ENCODE measurements around the gene GTPBP4.

DNA sequence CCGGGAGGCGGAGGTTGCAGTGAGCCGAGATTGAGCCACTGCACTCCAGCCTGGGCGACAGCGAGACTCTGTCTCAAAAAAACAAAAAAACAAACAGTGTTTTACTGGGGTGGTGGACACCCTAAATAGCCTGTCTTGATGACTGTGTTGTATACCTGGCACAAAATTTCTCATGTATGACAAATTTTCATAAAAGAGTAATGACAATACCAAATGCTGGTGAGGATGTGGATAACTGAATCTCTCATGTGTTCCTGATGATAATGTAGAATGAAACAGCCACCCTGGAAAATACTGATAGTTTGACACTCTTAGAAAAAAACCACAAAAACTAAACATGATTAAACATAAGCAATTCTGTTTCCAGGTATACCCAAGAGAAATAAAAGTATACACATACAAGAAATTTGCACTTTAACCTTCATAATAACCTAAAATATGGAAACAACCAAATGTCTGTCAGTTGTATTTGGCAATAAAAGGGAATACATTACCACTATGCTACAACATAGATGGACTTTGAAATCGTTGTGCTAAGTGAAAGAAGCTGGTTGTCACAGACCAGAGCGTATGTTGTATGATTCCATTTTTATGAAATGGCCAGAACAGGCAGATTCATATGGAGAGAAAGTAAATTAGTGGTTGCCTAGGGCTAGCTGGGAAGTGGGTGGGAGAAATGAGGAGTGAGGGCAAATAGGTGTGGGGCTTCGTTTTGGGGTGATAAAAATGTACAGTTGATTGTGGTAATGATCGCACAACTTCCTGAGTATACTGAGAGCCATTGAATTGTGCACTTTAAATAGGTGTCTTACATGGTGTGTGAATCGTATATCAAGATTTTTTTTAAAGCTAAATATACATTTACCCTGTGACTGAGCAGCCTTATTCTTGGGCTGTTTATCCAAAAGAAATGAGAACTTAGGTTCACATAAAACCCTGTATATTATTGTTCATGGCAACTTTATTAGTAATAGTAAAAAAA, 80.4 kb downstream of the GTPBP4 start:
- TF ChIP-seq, protein P1, sequence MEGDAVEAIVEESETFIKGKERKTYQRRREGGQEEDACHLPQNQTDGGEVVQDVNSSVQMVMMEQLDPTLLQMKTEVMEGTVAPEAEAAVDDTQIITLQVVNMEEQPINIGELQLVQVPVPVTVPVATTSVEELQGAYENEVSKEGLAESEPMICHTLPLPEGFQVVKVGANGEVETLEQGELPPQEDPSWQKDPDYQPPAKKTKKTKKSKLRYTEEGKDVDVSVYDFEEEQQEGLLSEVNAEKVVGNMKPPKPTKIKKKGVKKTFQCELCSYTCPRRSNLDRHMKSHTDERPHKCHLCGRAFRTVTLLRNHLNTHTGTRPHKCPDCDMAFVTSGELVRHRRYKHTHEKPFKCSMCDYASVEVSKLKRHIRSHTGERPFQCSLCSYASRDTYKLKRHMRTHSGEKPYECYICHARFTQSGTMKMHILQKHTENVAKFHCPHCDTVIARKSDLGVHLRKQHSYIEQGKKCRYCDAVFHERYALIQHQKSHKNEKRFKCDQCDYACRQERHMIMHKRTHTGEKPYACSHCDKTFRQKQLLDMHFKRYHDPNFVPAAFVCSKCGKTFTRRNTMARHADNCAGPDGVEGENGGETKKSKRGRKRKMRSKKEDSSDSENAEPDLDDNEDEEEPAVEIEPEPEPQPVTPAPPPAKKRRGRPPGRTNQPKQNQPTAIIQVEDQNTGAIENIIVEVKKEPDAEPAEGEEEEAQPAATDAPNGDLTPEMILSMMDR (IDR thresholded peaks at IDR 0.05; ENCODE audit: low read length): no peak
- TF ChIP-seq EZH2 (IDR thresholded peaks at IDR 0.05; ENCODE audit: borderline replicate concordance, low read length): no peak
